Lower lobe of right lung (tissue), 2 donors: ENCODE measurements around the gene SLX4IP. TPM values are rescaled to one million over a fixed set of nuclear protein-coding genes. Genes with fewer than 3 reads are reported as not detected.

Experiments
- ATAC-seq, 2 donors: fragments of 200-7000 bp; cut with Tn5 transposase; one replicate each; pipeline ENCODE4 v1.9.1; 2020 to 2022; ENCODE audit warnings: mild to moderate bottlenecking in 2 of 2, moderate library complexity in 2 of 2
- DNase-seq: peaks from one replicate; pipeline ENCODE4 v3.0.0-alpha.2; 2020
- H3K27ac ChIP-seq: fragments of 200-600 bp; one replicate; pipeline ENCODE4 v1.8.0; 2022
- H3K27me3 ChIP-seq: fragments of 200-600 bp; one replicate; pipeline ENCODE4 v1.8.0; 2022; ENCODE audit warnings: low read depth
- H3K36me3 ChIP-seq: fragments of 200-600 bp; one replicate; pipeline ENCODE4 v1.8.0; 2022; ENCODE audit warnings: mild to moderate bottlenecking
- H3K4me1 ChIP-seq: fragments of 200-600 bp; one replicate; pipeline ENCODE4 v1.8.0; 2022
- H3K4me3 ChIP-seq: fragments of 200-600 bp; one replicate; pipeline ENCODE4 v1.8.0; 2022; ENCODE audit warnings: mild to moderate bottlenecking
- H3K9me3 ChIP-seq: fragments of 200-600 bp; one replicate; pipeline ENCODE4 v1.8.0; 2022
- intact Hi-C: fragments of 100-400 bp; cut with DNase I; formaldehyde crosslinking; loops from one replicate; pipeline ENCODE4 v1.11.0; 2022
- total RNA-seq: library from RNA; stranded (reverse); fragmentation: NEBNext Ultra II Directional; extraction: Animal tissue kit (Norgen Biotek cat#: 25700); gene quantifications from one replicate; pipeline ENCODE4 v1.2.1, GENCODE V29; 2021
- TF ChIP-seq, protein P1 (sequence below): fragments of 200-600 bp; IDR thresholded peaks from one replicate; pipeline ENCODE4 v1.8.0; 2022; ENCODE audit warnings: antibody characterized with exemption, mild to moderate bottlenecking
- donor health status: DM: no; HTN: yes; CAD: no; lungs with severe emphysema.

Gene SLX4IP
- total RNA-seq, 1 donor from 2014 or later: 5.8 TPM

DNA sequence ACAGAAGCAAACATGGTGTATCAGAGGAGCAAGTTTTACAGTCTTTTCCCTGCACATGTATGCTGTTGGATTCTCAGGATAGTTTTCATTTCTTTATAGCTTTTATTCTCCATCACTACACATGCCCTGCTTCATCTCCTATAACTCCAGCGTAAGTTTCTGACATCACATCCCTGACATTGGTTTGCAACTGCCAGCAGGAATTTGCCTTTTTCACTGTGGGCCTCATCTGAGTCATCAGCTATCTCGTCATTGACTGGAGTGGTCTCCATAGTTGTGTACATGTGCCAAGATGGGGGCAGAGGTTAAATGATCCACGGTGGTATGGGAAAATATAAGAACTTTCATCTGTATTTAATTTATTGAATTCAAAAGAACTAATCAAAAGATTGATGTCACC lies 96.7 kb downstream of the SLX4IP start:
- DNase-seq (no peak), ATAC-seq (no peak)
- H3K4me3 ChIP-seq: no peak overlapping the region
- intact Hi-C loops: no loop called here
- H3K36me3 ChIP-seq: no peaks in the 10 kb centered on the region
- no peak overlapping the region for H3K27ac ChIP-seq
- peaks cover 6% of the 10 kb centered on the region for H3K4me1 ChIP-seq
- no peaks in the 10 kb centered on the region for H3K27me3 ChIP-seq
- no peaks in the 10 kb centered on the region for H3K9me3 ChIP-seq
- TF ChIP-seq, protein P1, sequence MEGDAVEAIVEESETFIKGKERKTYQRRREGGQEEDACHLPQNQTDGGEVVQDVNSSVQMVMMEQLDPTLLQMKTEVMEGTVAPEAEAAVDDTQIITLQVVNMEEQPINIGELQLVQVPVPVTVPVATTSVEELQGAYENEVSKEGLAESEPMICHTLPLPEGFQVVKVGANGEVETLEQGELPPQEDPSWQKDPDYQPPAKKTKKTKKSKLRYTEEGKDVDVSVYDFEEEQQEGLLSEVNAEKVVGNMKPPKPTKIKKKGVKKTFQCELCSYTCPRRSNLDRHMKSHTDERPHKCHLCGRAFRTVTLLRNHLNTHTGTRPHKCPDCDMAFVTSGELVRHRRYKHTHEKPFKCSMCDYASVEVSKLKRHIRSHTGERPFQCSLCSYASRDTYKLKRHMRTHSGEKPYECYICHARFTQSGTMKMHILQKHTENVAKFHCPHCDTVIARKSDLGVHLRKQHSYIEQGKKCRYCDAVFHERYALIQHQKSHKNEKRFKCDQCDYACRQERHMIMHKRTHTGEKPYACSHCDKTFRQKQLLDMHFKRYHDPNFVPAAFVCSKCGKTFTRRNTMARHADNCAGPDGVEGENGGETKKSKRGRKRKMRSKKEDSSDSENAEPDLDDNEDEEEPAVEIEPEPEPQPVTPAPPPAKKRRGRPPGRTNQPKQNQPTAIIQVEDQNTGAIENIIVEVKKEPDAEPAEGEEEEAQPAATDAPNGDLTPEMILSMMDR: no peak

DNA sequence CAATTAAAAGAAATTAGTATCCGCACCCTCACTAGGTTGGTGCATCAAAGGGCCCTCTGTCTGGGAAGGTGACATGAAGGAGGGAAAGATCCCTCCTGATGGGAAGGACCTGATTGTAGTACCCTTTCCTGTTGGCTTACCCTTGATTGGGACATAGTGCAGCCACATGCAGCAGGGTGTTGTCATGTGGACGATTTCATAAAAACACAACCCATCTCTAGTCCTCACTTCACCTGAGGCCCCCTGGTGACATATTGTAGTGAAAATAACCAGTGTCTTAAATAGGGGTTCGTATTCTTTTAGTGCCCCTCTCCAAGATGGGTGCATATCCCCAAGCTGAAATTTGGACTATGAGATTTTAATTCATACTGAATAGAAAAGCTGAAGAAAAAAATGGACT lies 97.3 kb downstream of the SLX4IP start:
- peaks cover 6% of the 10 kb centered on the region for H3K4me1 ChIP-seq
- H3K36me3 ChIP-seq: no peaks in the 10 kb centered on the region
- no peaks in the 10 kb centered on the region for H3K9me3 ChIP-seq
- ATAC-seq (no peak), DNase-seq (no peak)
- H3K27ac ChIP-seq: no peak overlapping the region
- intact Hi-C loops: no loop called here
- no peak overlapping the region for H3K4me3 ChIP-seq
- H3K27me3 ChIP-seq: no peaks in the 10 kb centered on the region
- TF ChIP-seq, protein P1: no peak

DNA sequence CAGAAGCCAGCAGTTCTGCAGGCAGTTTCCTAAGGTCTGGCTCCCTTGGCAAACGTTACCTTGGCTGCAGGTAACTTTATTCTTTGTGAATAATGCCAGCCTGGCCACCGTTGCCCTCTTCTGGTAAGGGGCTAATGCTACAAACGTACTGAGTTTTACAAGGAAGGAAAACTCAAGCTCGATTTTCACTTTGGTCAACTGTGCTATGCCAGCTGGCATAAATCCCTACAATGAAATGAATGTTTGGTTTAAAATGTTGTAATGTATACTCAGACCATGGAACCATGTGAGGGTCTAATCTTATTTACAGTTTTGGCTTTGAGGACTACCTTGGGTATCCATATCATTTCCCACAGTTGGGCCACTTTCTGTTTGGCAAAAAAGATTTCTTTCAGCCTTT lies 101.4 kb downstream of the SLX4IP start:
- no peaks in the 10 kb centered on the region for H3K27me3 ChIP-seq
- no peaks in the 10 kb centered on the region for H3K36me3 ChIP-seq
- no peaks in the 10 kb centered on the region for H3K9me3 ChIP-seq
- ATAC-seq (peak; percentile 51 to 62), DNase-seq (peak; percentile 50)
- no peak overlapping the region for H3K4me3 ChIP-seq
- peaks cover 19% of the 10 kb centered on the region for H3K4me1 ChIP-seq
- no peak overlapping the region for H3K27ac ChIP-seq
- intact Hi-C loops: no loop called here
- TF ChIP-seq, protein P1: peak; percentile 36

DNA sequence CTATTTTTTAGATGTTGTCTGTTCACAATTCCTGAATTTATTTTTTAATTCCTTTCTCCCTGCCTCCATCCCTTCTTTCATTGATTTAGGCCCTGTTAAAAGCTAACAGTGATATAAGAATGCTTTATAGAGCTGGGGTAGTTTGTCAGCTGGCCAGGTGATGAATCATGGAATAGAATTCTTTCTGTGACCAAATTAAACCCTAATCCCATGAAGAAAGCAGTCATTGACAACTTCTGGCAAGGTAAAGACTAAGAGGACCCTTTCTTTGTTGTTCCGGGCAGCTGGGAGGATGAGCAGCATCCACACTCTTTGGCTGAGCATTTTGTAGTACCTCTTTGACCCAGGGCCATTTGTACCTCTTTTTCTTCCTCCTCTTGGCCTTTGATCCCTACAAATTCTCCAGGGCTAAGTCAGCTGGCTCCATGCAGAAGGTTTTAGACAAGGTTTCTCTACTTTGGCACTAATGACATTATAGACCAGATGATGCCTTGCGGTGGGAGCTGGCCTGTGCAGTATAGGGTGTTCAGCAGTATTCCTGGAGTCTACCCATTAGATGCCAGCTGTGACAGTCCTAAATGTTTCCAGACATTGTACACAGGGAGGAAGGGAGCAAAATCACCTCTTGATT lies 102.9 kb downstream of the SLX4IP start:
- no peaks in the 10 kb centered on the region for H3K27me3 ChIP-seq
- H3K4me1 ChIP-seq: peaks cover 19% of the 10 kb centered on the region
- no peak for ATAC-seq
- no peak for DNase-seq
- H3K27ac ChIP-seq: no peak overlapping the region
- intact Hi-C loops: no loop called here
- no peaks in the 10 kb centered on the region for H3K9me3 ChIP-seq
- TF ChIP-seq, protein P1: no peak
- H3K4me3 ChIP-seq: no peak overlapping the region
- H3K36me3 ChIP-seq: no peaks in the 10 kb centered on the region

DNA sequence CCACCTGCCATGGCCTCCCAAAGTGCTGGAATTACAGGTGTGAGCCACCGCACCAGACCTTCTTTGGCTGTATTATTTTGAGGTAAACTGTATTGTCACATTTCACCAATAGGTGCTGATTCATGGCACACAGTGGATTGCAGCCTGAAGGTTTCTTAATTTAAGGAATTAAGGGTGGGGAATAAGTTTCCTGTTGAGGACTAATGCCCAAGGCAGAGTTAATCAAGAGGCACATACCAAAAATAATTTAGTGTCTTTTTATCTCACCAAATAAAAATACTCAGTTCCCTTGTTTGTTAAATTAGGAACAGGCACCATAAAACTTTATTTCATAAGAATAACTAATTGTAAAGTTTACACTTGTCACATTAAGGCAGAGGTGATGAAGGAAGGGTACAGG lies 103.7 kb downstream of the SLX4IP start:
- Histone ChIP-seq H3K27me3 (no peaks in the 10 kb centered on the region), H3K4me1 (peaks cover 19% of the 10 kb centered on the region), H3K4me3 (no peak overlapping the region), H3K27ac (no peak overlapping the region), H3K9me3 (no peaks in the 10 kb centered on the region), H3K36me3 (no peaks in the 10 kb centered on the region)
- TF ChIP-seq, protein P1: no peak
- ATAC-seq (no peak), DNase-seq (no peak)
- intact Hi-C loops: no loop called here
